ENCODE results near the gene NANOS1. TPM values are rescaled to one million over a fixed set of nuclear protein-coding genes. Genes with fewer than 3 reads are reported as not detected.

The NANOS1 gene
- total RNA-seq, 4 donors from 2014 or later = 2.3 to 2.9 (median 2.7) TPM

- Histone ChIP-seq H3K4me3 (no peak overlapping the region), H3K27me3 (no peaks in the 10 kb centered on the region), H3K4me1 (no peaks in the 10 kb centered on the region), H3K27ac (no peak overlapping the region), H3K36me3 (no peaks in the 10 kb centered on the region), H3K9me3 (peaks cover 6% of the 10 kb centered on the region)
- DNase-seq (ENCODE audit: low spot score in 2 of 2) = peak in 1 of 2 donors; percentile 15
- no peak for TF ChIP-seq CTCF (IDR thresholded peaks at IDR 0.05)
- no peak for TF ChIP-seq POLR2A (IDR thresholded peaks at IDR 0.05)
- no peak for TF ChIP-seq EP300 (IDR thresholded peaks at IDR 0.05)
- no peak for TF ChIP-seq POLR2AphosphoS5 (IDR thresholded peaks at IDR 0.05)
- 70% methylated on average over 1 of the region's 1 CpG for WGBS
Observed at GRCh38 chr10:118983263-118983662, 46.3 kb upstream of the NANOS1 start.

- peaks cover 6% of the 10 kb centered on the region for H3K9me3 ChIP-seq
- 94% methylated on average over 2 of the region's 2 CpGs for WGBS
- no peak for DNase-seq (ENCODE audit: low spot score in 2 of 2)
- H3K27ac ChIP-seq = no peak overlapping the region
- TF ChIP-seq EP300 (IDR thresholded peaks at IDR 0.05) = no peak
- TF ChIP-seq POLR2A (IDR thresholded peaks at IDR 0.05) = no peak
- TF ChIP-seq POLR2AphosphoS5 (IDR thresholded peaks at IDR 0.05) = no peak
- no peak for TF ChIP-seq CTCF (IDR thresholded peaks at IDR 0.05)
- H3K4me1 ChIP-seq = no peaks in the 10 kb centered on the region
- H3K27me3 ChIP-seq = no peaks in the 10 kb centered on the region
- no peak overlapping the region for H3K4me3 ChIP-seq
- no peaks in the 10 kb centered on the region for H3K36me3 ChIP-seq
Observed at GRCh38 chr10:118985576-118985975, 43.9 kb upstream of the NANOS1 start.

GRCh38 chr10:118986815-118987790, 42.4 kb upstream of the NANOS1 start:
- 83% methylated on average over 7 of the region's 7 CpGs for WGBS

GRCh38 chr10:118990326-118990725, 39.2 kb upstream of the NANOS1 start:
- Histone ChIP-seq H3K4me1 (no peaks in the 10 kb centered on the region), H3K9me3 (peaks cover 6% of the 10 kb centered on the region), H3K4me3 (no peak overlapping the region), H3K36me3 (no peaks in the 10 kb centered on the region), H3K27ac (no peak overlapping the region), H3K27me3 (no peaks in the 10 kb centered on the region)
- TF ChIP-seq EP300 (IDR thresholded peaks at IDR 0.05) (no peak), POLR2A (IDR thresholded peaks at IDR 0.05) (no peak), CTCF (IDR thresholded peaks at IDR 0.05) (no peak), POLR2AphosphoS5 (IDR thresholded peaks at IDR 0.05) (no peak)
- DNase-seq (ENCODE audit: low spot score in 2 of 2) = no peak
- 95% methylated on average over 1 of the region's 1 CpG for WGBS

More at GRCh38 chr10:118986815-118987790, 42.4 kb upstream of the NANOS1 start:
- H3K27ac ChIP-seq = no peak overlapping the region
- H3K27me3 ChIP-seq = no peaks in the 10 kb centered on the region
- no peaks in the 10 kb centered on the region for H3K4me1 ChIP-seq
- peaks cover 6% of the 10 kb centered on the region for H3K9me3 ChIP-seq
- no peak overlapping the region for H3K4me3 ChIP-seq
- no peak for DNase-seq (ENCODE audit: low spot score in 2 of 2)
- TF ChIP-seq POLR2A (IDR thresholded peaks at IDR 0.05) = no peak
- no peak for TF ChIP-seq CTCF (IDR thresholded peaks at IDR 0.05)
- no peak for TF ChIP-seq EP300 (IDR thresholded peaks at IDR 0.05)
- no peak for TF ChIP-seq POLR2AphosphoS5 (IDR thresholded peaks at IDR 0.05)
- no peaks in the 10 kb centered on the region for H3K36me3 ChIP-seq

- 76% methylated on average over 2 of the region's 2 CpGs for WGBS
- TF ChIP-seq EP300 (IDR thresholded peaks at IDR 0.05) = no peak
- TF ChIP-seq CTCF (IDR thresholded peaks at IDR 0.05) = no peak
- no peak for TF ChIP-seq POLR2A (IDR thresholded peaks at IDR 0.05)
- no peak for TF ChIP-seq POLR2AphosphoS5 (IDR thresholded peaks at IDR 0.05)
- H3K36me3 ChIP-seq = no peaks in the 10 kb centered on the region
Observed at GRCh38 chr10:118992496-118992895, 37.0 kb upstream of the NANOS1 start.

More at GRCh38 chr10:118992496-118992895, 37.0 kb upstream of the NANOS1 start:
- no peaks in the 10 kb centered on the region for H3K27me3 ChIP-seq
- H3K9me3 ChIP-seq = no peaks in the 10 kb centered on the region
- H3K4me3 ChIP-seq = no peak overlapping the region
- no peak overlapping the region for H3K27ac ChIP-seq
- H3K4me1 ChIP-seq = no peaks in the 10 kb centered on the region
- peak in 1 of 2 donors; percentile 9 for DNase-seq (ENCODE audit: low spot score in 2 of 2)

Measured in suprapubic skin (tissue), 4 donors.